Tibial nerve (tissue), 4 donors: ENCODE results near the gene SNX8. TPM values are rescaled to one million over a fixed set of nuclear protein-coding genes. Genes with fewer than 3 reads are reported as not detected.
"Not testable (repeated sequence)": the region's sequence is repeated elsewhere in the genome, so short reads cannot be mapped to it uniquely, and the experiment has no call there.

Source experiments
- DNase-seq, 2 donors: peaks; one replicate each; pipeline ENCODE4 v3.0.0-alpha.2; 2019; ENCODE audit warnings: low spot score in 2 of 2
- H3K27ac ChIP-seq, 4 donors: fragments of 200-600 bp; sonication (generic) in 3 of 4; one replicate each; pipeline ENCODE4 v1.5.1; 2017 to 2019; ENCODE audit warnings: mild to moderate bottlenecking in 1 of 4
- H3K27me3 ChIP-seq, 2 donors: fragments of 200-600 bp; sonication (generic) in 1 of 2; one replicate each; pipeline versions ENCODE4 v1.5.1 to v1.6.0; 2017 to 2019
- H3K36me3 ChIP-seq, 3 donors: fragments of 200-600 bp; sonication (generic); one replicate each; pipeline ENCODE4 v1.5.1; 2018 to 2019
- H3K4me1 ChIP-seq, 4 donors: fragments of 200-600 bp; sonication (generic) in 3 of 4; one replicate each; pipeline ENCODE4 v1.5.1; 2017 to 2019
- H3K4me3 ChIP-seq, 4 donors: fragments of 200-600 bp; sonication (generic) in 3 of 4; one replicate each; pipeline ENCODE4 v1.5.1; 2017 to 2019; ENCODE audit warnings: mild to moderate bottlenecking in 1 of 4, moderate library complexity in 1 of 4
- H3K9me3 ChIP-seq, 4 donors: fragments of 200-600 bp; sonication (generic) in 3 of 4; one replicate each; pipeline ENCODE4 v1.5.1; 2017 to 2019
- EP300 ChIP-seq, 2 donors: sonication (generic); formaldehyde crosslinking; IDR thresholded peaks; one replicate each; pipeline ENCODE4 v1.6.1; 2017; ENCODE audit warnings: antibody characterized with exemption in 2 of 2, mild to moderate bottlenecking in 1 of 2
- POLR2A ChIP-seq, 2 donors: fragments of 450-650 bp; IDR thresholded peaks; one replicate each; pipeline ENCODE4 v1.6.1; 2017; ENCODE audit warnings: antibody characterized with exemption in 2 of 2, mild to moderate bottlenecking in 2 of 2, moderate library complexity in 2 of 2
- WGBS, 2 donors: methylation state at CpG; one replicate each; pipeline ENCODE4 v1.1.5; 2018; 5-methylcytosine and 5-hydroxymethylcytosine counted together
- total RNA-seq, 4 donors: library from RNA; depleted of rRNA; stranded (reverse); fragments of >200 nt; gene quantifications; one replicate each; pipeline ENCODE4 v1.1.0, GENCODE V29; 2016
- TF ChIP-seq, protein P1 (sequence below), 5 experiments: fragments of 200-600 bp in 3 of 5; fragments of 450-650 bp in 2 of 5; sonication (generic) in 3 of 5; IDR thresholded peaks; one replicate each; pipeline ENCODE4 v1.5.1; 2016 to 2019; ENCODE audit warnings: antibody characterized with exemption in 5 of 5, mild to moderate bottlenecking in 3 of 5, moderate library complexity in 2 of 5

Gene SNX8
- total RNA-seq, 4 donors from 2014 or later = 8.6 to 39.6 (median 18.9) TPM

DNA sequence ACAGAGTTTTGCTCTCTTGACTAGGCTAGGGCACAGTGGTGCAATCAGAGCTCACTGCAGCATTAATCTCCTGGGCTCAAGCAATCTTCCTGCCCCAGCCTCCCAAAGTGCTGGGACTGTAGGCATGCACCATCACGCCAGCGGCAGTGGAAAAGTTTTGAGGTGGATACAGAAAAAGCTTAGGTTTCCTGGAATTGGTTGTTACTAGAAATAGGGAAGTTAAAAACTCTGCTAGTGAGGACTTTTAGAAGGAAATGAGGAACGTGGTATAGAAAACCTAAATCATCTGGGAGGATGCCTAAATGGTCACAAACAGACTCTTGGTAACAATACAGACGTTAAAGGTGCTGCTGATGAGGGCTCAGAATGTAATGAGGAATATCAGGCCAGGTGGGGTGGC lies 10.9 kb upstream of the SNX8 start:
- Histone ChIP-seq H3K4me1 (no peaks in the 10 kb centered on the region), H3K4me3 (no peak overlapping the region), H3K27ac (peak overlapping the region in 1 of 4 donors; percentile 26), H3K27me3 (no peaks in the 10 kb centered on the region), H3K36me3 (no peaks in the 10 kb centered on the region), H3K9me3 (no peaks in the 10 kb centered on the region)
- TF ChIP-seq EP300 (IDR thresholded peaks at IDR 0.05) = no peak
- no peak for TF ChIP-seq POLR2A (IDR thresholded peaks at IDR 0.05)
- TF ChIP-seq, protein P1, sequence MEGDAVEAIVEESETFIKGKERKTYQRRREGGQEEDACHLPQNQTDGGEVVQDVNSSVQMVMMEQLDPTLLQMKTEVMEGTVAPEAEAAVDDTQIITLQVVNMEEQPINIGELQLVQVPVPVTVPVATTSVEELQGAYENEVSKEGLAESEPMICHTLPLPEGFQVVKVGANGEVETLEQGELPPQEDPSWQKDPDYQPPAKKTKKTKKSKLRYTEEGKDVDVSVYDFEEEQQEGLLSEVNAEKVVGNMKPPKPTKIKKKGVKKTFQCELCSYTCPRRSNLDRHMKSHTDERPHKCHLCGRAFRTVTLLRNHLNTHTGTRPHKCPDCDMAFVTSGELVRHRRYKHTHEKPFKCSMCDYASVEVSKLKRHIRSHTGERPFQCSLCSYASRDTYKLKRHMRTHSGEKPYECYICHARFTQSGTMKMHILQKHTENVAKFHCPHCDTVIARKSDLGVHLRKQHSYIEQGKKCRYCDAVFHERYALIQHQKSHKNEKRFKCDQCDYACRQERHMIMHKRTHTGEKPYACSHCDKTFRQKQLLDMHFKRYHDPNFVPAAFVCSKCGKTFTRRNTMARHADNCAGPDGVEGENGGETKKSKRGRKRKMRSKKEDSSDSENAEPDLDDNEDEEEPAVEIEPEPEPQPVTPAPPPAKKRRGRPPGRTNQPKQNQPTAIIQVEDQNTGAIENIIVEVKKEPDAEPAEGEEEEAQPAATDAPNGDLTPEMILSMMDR (IDR thresholded peaks at IDR 0.05) = no peak
- DNase-seq = no peak
- 54 to 57% methylated on average over 4 of the region's 4 CpGs for WGBS, 2 donors

DNA sequence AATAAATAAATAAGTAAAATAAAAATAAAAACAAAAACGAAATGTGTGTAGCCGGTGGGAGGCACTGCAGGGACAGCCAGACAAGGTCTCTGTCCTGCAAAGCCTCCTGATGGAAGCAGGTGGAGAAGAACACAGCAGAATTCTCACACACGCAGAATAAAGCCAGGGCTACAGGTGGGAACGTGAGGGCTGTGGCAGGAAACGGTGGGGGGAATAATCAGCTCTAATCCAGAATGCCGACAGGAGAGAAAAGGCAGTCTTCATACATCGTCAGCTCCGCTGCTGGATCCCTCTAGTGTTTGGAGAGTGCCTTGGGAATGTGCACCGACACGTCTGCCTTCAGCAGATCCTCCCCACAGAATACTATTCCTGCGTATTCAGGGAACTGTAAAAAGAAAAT lies 6.8 kb upstream of the SNX8 start:
- no peaks in the 10 kb centered on the region for H3K4me1 ChIP-seq
- WGBS, 2 donors = 51 to 58% methylated on average over 11 of the region's 11 CpGs
- no peak overlapping the region for H3K27ac ChIP-seq

DNA sequence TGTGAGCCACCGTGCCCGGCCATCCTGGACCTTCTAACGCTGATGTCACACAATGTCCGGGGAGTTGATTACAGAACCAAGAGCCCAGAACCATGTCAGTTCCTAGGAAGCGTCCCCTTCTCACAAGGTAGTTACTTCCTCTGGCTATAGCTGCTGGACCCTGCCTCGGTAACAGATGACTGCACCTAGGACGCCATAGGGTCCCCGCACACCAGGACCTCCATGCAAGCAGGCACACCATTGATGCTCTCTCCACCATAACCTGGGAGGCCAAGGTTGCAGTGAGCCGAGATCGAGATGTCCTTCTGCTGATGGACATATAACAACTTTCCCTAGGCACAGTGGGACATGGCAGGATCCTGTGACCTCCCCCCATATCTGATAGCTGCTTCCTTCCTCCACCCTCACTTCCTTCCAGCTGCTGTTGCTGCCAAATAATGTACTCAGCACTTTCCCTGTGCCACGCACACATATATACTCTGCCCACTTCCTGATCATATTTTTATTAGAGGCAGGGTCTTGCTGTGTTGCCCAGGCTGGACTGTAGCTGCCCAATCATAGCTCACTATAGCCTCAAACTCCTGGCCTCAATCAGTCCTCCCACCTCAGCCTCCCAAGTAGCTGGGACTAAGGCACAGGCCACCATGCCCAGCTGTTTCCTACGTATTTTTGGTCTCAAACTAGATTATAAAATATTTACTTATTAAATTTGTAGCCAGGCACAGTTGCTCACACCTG lies 3.5 kb upstream of the SNX8 start:
- no peak for DNase-seq
- Histone ChIP-seq H3K9me3 (no peaks in the 10 kb centered on the region), H3K27ac (no peak overlapping the region), H3K4me1 (peaks cover 0 to 17% (median 0%) of the 10 kb centered on the region in 4 donors), H3K27me3 (no peaks in the 10 kb centered on the region), H3K36me3 (no peaks in the 10 kb centered on the region), H3K4me3 (no peak overlapping the region)
- TF ChIP-seq EP300 (IDR thresholded peaks at IDR 0.05) (no peak), POLR2A (IDR thresholded peaks at IDR 0.05) (no peak)
- TF ChIP-seq, protein P1 (IDR thresholded peaks at IDR 0.05) = no peak
- WGBS, 2 donors = 86 to 87% methylated on average over 12 of the region's 12 CpGs

More for the DNA sequence above, 6.8 kb upstream of the SNX8 start:
- Histone ChIP-seq H3K36me3 (no peaks in the 10 kb centered on the region), H3K27me3 (no peaks in the 10 kb centered on the region), H3K4me3 (no peak overlapping the region), H3K9me3 (no peaks in the 10 kb centered on the region)
- DNase-seq = no peak
- TF ChIP-seq EP300 (IDR thresholded peaks at IDR 0.05) (no peak), POLR2A (IDR thresholded peaks at IDR 0.05) (no peak)
- TF ChIP-seq, protein P1 (IDR thresholded peaks at IDR 0.05) = no peak

DNA sequence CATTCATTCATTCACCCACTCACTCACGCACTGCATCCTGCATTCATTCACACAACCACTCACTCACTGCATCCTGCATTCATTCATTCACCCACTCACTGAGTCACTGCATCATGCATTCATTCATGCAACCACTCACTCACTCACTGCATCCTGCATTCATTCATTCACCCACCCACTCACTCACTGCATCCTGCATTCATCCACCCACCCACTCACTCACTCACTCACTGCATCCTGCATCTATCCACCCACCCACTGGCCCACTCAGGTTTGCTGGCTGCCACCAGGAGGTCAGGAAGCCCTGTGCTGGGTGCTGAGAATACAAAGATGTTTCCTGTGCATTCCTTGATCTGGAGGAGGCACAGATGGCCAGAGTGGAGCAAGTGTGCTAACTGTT lies 2.3 kb upstream of the SNX8 start:
- Histone ChIP-seq H3K27me3 (no peaks in the 10 kb centered on the region), H3K4me1 (peaks cover 0 to 21% (median 0%) of the 10 kb centered on the region in 4 donors), H3K36me3 (no peaks in the 10 kb centered on the region), H3K27ac (no peak overlapping the region), H3K9me3 (no peaks in the 10 kb centered on the region), H3K4me3 (no peak overlapping the region)
- TF ChIP-seq POLR2A (IDR thresholded peaks at IDR 0.05) (no peak), EP300 (IDR thresholded peaks at IDR 0.05) (no peak)
- TF ChIP-seq, protein P1 (IDR thresholded peaks at IDR 0.05) = no peak
- DNase-seq = no peak
- 96 to 97% methylated on average over 1 of the region's 1 CpG for WGBS, 2 donors

DNA sequence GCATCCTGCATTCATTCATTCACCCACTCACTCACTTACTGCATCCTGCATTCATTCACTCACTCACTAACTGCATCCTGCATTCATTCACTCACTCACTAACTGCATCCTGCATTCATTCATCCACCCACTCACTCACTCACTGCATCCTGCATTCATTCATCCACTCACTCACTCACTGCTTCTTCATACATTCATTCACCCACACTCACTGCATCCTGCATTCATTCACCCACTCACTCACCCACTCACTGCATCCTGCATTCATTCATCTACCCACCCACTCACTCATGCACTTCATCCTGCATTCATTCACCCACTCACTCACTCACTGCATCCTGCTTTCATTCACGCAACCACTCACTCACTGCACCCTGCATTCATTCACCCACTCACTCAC lies 1.5 kb upstream of the SNX8 start:
- H3K4me1 ChIP-seq = peaks cover 0 to 21% (median 0%) of the 10 kb centered on the region in 4 donors
- TF ChIP-seq POLR2A (IDR thresholded peaks at IDR 0.05) = no peak
- TF ChIP-seq, protein P1 (IDR thresholded peaks at IDR 0.05) = no peak
- no peak for TF ChIP-seq EP300 (IDR thresholded peaks at IDR 0.05)
- no peak for DNase-seq
- no peaks in the 10 kb centered on the region for H3K9me3 ChIP-seq
- no peaks in the 10 kb centered on the region for H3K36me3 ChIP-seq
- 84 to 86% methylated on average over 1 of the region's 1 CpG for WGBS, 2 donors
- no peak overlapping the region for H3K27ac ChIP-seq
- H3K27me3 ChIP-seq = no peaks in the 10 kb centered on the region
- H3K4me3 ChIP-seq = no peak overlapping the region

DNA sequence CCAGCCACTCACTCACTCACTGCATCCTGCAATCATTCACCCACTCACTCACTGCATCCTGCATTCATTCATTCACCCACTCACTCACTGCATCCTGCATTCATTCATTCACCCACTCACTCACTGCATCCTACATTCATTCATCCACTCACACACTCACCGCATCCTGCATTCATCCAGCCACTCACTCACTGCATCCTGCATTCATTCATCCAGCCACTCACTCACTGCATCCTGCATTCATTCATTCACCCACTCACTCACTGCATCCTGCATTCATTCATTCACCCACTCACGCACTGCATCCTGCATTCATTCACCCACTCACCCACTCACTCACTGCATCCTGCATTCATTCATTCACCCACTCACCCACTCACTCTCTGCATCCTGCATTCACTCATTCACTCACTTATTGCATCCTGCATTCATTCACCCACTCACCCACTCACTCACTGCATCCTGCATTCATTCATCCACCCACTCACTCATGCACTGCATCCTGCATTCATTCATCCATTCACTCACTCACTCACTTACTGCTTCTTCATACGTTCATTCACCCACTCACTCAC lies 802 bp upstream of the SNX8 start:
- not testable (repeated sequence) for DNase-seq, H3K9me3 ChIP-seq, H3K27me3 ChIP-seq, H3K27ac ChIP-seq, H3K36me3 ChIP-seq
- WGBS, 2 donors = 77 to 78% methylated on average over 3 of the region's 3 CpGs
- peaks cover 0 to 21% (median 0%) of the 10 kb centered on the region in 4 donors for H3K4me1 ChIP-seq
- peak overlapping the region in 2 of 4 donors; percentile 84 to 99 for H3K4me3 ChIP-seq
